GM21526 (cell line): Measurements from ENCODE around the gene LIPC.

Experiments
- ATAC-seq: cut with Tn5 transposase; IDR thresholded peaks from one replicate; pipeline ENCODE4 v1.9.1; 2021; ENCODE audit warnings: moderate library complexity; ENCODE audit not compliant: unreplicated experiment, low FRiP score

LIPC gene

DNA sequence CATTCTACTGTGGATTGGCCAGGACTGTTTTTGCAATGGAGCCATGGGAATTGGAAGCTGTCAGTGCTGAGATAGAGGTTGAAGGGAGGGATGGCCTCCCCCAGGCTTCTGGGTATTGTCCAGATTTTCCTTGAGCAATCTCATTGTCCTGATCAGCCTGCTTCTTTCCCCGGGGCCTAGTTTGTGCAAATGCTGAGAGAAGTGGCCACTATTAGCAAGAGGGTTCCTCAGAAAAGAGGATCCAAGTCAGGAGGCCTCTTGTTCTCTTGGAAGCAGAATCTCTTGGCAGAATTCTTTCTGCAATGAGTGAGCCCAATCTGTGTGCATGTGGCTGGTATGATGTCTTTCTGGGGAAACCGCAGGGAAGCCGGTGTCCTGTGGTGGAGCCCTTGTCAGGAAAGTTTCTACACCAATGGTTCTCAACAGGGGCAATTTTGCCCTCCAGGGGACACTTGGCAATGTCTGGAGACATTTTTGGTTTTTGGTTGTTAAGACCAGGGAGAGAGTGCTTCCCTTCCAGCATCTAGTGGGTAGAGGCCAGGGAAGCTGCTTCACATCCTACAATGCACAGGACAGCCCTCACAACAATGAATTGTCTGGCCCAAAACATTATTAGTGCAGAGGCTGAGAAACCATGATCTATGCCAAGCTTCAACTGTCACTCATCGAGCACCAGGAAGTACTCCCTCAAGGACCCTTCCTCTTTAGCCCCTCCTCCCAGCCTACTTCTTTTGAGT lies 2.0 kb downstream of the LIPC start:
- ATAC-seq: no peak

DNA sequence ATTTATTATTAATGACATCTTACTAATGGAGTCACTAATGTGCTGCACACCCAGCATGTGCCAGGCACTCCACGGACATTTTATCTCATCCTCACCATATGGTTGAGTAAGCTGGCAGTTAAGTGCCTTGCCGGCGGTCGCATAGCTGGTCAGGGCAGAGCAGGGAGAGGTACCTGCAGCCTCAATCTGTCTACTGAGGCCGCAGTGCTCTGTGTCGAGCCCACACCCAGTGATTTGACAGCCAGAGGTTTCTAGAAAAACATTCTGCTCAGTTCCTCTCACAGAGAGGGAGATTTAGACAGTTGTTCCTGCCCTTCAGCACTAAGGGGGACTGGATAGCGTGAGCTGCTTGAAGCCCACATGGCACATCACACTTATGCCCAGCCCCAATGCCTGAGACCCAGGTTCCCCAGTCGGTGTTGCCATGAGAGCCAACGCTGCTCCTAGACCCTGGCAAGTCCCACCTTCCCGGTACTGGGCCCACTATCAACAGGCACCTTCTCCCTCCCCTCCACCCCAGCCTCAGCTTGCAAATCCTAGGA lies 2.6 kb downstream of the LIPC start:
- no peak for ATAC-seq

DNA sequence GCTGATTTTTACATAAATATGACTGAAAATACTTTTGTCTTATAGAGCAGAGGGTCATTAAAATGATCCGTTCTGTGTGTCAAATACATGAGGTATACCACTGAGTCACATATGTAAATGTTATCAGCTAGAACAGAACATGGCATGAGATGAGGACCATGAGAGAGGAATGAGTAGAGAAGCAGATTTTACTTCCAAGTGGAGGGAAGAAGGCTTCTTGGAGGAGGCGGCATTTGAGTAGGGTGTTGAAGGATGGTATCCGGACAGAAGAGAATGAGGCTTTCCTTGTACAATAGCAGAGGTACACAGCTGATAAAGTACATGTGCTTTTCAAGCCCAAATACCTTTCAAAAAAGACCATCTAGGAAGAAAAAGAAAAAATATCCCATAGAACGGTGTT lies 4.8 kb downstream of the LIPC start:
- ATAC-seq: no peak

DNA sequence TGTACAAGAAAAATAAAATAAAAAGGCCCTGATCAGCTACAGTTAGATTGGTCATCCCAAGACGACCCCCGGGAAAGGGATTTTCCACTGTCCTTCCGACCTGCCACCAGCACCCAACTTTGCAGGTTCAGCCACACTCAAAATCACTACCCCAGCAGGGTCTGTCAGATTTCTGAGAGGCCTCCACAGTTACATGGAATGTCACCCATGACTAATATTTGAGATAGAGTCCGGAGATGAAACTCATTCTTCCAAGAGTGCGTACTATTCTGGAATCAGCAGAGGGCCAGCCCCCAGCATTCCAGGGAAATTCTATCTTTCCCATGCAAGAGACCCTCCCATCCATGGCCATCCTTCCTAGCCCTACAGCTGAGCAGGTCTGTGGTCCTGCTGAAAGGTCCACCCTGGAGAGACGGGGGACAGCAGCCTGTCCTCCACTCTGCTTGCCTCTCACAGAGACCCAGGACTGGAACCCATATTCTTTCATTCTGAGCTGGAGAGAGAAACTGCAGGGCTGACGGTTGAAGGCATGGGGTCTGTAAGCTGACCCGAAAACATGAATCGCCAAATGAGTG lies 5.8 kb downstream of the LIPC start:
- no peak for ATAC-seq

DNA sequence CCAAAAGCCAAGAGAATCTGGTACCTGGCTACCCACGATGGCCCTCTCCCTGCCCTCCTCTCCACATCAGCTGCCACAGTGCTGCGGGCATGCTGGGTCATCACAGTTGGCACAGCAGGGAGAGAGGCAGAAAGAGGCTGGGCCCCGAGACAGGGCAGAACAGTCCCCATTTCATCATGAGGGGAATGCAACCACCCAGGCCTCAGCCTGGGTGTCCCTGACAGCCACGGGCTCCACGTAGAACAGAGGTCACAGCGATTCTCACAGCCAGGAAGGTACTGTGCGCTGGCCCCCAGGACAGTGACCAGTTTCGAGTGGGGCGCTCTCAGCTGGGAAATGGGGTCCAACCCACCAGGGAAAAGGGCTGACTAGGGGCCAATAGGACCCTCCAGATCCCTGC lies 6.3 kb downstream of the LIPC start:
- no peak for ATAC-seq

DNA sequence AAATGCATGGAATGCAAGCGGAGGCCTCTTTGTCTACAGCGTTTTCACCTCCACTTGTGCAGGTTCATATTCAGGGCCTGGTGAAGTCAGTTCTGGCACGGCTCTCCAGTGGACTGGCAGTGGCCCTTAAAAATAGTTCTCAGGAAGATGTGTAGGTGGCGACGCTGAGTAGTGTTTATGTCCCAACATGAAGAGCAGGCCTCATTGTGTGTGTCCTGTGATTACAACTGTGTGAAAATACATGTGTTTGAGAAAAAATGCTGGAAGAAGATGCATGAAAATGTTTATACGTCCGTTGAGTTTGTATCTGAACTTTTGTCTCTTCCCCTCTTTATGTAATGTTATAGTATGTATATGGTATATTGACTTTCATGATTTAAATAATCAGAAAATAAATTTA lies 7.2 kb downstream of the LIPC start:
- no peak for ATAC-seq

DNA sequence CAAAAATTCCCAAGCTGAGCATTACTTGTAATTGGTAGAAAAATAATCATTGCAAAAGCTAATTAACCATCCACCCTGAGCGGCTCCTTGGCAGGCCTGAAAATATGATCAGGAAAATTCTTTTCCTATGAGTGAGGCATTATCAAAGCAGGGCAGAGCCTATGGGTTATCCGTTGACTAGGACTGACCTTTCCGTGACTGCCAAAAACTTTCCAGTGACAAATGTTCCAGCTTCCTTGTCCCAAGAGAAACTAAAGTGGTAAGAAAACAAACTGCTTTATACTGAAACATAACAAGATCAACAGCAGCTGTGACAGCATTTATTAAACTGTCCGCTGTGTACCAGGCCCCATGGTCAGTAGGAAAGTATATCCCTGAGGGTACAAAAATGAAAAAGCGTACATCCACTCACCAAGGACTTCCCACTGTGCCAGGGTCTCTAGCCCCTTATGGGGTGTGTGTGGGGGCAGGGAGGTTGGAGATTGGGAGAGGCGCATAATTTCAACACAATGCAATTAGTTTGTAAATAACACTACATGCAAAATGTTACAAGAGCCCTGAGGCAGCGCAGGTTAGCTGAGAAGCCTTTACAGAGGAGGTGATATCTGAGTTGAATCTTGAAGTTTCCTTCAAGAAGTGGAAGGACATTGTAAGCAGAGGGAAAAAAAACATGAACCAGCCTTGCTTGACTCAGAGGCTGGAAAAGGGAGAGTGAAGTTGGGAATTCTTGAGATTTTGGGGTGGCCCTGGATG lies 8.5 kb downstream of the LIPC start:
- no peak for ATAC-seq

DNA sequence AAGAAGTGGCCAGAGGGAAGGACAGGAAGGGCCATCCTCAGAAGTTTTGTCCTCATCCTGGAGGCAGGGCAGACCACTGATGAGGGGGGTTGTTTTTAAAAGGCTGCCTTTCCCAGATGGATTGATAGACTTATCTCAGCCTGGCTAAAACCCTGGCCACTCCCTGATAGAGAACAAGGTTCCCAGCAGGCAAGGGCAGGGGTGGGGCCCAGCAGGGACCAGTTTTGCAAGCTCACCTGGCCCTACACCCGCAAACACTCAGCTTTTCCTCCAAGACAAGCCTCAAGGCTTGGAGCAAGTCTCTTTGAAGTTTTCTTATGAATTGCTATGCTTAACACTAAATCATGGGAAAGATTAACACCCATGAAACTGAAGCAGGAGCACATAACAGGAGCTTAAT lies 9.1 kb downstream of the LIPC start:
- ATAC-seq: no peak

DNA sequence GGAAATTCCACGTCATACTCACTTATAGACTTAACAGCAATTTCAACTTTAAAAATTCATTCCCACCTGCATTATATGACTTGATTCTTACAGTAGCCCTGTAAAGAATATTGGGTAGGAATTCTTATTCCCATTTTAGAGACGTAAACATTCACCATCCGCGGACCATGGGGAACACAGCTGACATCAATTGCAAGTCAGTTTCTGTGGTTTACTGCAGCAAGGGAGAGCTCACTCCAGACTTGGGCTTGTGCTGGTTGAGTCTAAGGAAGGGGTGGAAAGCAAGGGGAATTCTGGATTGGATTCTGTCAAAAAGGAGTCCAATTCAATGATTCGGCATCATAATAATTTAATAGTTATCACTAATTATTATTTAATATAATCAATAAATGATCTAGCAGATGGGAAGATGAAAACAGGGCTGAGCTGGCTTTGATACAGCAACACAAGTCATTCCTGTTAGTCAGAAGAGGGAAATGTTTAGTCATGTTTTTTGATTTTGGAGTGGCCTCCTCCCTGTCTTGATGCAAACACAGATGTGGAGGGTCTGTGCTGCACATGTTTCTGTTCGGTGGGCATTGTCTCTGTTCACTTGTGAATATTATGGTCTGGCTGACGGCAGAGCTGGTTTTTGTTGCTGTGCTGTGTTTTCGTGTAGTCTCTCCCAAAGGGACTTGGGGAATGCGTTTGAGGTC lies 9.7 kb downstream of the LIPC start:
- ATAC-seq: no peak

DNA sequence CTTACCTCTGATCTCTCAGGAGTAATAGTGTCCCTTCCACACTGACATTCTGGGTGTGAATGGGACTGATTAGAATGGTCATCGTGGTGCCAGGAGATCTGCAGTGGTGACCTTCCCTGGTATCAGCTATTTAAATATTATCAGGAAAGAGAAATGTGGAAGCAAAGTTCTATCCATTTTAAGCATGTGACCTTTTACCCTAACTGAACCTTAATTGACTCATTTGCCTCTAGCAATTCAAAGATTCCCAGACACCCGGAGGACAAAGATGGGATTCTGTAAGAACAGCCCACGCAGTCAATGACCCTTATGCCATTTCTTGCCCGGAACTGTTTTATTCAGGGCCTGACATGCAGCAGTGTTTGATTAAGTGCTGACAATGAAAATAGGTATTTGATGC lies 10.3 kb downstream of the LIPC start:
- no peak for ATAC-seq

DNA sequence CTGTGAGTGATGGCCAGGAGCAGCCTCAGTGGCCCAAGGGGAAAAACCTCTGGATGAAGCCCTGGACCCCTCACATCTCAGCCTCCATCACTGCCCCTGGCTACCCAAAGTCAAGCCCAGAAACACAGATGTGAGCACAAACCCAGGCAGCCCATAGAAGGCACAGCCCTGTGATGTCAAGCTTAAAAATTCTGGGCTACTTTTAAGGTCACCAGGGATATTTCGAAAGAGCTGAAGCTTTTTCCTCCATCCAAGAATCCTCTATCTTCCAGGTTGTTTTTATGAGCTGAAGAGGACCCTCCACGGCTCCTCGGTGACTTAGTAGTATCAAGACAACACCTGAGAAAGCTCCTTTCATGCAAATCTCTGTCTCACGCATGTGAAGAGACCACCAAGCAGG lies 11.5 kb downstream of the LIPC start:
- ATAC-seq: no peak

DNA sequence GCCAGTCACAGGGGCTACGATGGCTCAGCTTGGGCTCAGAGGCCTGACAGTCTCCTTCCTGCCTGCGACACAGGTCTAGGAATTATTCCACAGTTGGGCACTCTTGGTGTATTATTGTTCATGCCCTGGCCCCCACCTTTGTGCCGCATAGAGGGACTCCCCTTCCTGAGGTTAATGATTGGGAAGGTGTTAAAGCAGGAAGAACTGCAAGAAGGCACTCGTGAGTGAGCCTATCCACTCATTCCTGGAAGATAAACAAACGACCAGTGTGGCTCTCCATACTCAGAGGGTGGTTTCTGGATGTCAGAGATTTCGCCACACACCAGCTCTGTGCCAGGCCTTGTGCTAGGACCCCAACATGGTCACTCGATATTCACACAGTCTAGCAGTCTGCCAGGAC lies 12.3 kb downstream of the LIPC start:
- ATAC-seq: no peak

DNA sequence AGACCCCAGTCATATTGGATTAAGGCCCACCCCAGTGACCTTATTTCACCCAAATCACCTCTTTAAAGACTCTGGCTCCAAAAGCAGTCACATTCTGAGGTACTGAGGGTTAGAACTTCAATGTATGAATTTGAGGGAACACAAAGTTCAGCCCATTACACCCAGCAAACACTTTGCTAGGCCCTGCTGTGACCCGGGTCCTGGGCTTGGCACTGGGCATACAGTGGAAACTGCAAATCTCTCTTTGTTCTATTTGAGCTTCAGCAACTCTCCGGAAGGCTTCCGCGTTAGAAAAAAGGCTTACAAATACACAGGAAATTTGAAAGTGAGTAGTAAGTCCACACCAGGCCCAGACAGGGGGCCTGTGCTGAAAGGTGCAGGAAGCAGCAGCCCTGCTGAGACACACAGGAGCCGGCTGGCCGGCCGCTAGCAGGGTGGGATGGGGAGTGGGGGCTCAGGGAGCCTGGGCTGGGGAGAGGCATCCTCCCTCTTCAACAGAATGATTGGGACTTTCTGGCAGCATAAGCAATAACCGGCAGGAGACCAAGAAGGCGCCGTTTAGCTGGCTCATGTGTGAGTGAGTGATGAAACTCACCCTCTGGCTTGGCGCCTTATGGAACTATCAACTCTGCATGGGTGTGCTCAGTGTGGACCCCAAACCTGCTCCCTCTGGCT lies 13.0 kb downstream of the LIPC start:
- ATAC-seq: no peak

DNA sequence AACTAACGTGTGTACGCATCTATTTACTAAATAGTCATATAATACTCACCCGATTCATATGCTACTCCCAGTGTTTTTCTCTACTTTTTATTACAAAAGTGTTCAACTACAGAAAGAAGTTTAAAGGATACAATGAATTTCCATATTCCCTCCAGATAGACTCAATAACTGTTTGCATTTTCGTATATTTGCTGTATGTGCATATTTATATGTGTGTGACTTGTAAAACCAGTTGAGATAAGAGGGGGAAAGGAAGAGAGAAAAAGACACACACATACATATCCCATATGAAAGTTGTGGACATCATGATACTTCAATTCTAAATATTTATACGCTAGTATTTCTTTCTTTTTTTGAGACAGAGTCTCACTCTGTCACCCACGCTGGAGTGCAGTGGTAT lies 14.1 kb downstream of the LIPC start:
- ATAC-seq: no peak

DNA sequence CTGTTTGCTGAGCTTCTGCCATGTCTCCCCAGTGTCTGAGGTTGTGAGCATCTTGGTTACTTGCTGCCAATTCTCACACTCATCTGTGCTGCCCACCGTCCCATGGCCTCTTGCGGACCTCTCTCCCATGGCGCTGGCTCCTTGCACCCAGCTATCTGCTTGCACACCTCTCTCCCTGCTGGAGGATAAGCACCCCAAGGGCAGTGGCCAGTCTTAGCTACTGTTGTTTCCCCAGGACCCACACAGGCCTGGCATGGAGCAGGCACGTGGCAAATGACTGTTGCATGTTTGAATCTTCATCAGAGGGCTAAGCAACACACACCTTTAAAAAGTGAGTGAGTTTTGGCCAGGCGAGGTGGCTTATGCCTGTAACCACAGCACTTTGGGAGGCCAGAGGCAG lies 14.7 kb downstream of the LIPC start:
- no peak for ATAC-seq

DNA sequence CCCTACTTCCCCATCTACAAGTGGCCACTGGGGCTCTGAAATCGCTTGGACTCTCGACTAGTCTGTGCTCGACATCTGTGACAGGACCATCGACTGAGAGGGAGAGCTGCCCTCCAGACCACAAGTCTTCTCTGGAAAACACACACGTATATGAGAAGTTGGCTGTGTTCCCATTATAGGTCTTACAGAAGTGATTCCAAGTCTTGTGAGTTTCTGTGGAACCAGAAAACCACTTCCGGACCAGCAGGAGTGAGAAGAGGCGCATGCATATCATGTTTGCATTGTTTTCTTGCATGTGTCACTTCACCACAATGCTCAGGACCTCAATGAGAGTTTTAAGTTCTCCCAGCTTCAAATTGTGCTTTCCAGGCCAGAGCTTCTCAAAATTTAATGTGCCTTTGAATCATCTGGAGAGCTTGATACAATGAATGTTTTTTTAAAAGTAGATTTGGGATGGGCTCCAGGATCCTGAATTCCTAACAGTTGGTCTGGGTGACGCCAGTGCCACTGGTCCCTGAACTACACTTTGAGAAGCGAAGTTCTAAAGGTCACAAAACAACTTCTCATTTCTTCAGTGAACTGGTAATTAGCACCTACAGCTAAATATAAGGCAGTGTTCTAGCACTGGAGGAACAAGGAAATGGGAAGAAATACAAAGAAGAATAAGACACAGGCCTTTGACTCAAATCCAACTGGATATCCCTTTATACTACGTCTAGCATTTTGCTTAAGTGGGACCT lies 15.7 kb downstream of the LIPC start:
- no peak for ATAC-seq

DNA sequence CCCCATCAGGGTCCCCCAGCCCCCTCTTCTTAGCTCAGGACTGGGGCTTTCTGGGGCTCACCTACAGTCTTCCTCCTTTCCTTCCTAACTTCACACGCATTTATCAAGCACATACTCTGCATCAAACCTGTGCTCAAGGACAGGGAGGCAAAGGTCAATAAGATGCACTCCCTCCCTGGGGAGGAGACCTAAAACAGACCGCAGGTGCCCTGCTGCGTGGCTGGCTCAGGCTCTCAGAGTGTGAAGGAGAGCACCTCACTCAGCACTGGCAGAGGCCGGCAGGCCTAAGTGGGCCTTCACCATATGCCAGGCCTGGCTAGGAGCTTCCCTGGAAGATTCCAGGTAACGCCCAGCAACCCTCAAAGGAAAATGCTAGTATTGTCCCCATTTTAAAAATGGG lies 16.5 kb downstream of the LIPC start:
- no peak for ATAC-seq

DNA sequence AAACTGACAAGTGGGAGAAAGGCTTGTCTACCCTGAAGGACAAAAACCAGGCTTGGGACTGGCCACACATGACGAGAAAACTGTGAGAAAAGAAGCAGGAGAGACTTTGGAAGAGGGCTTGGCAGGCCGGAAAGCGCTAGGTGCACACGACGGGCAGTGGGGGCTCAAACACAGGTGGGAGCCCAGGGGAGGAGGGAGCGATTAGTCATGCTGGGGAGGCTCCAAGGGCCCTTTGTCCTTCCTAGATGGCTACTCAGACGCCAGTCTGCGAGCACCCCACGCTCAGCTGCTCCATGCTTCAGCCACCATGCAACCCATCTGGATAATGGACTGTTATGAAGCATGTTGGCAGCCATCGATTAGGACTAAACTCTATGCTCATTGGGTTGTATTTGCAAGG lies 17.1 kb downstream of the LIPC start:
- no peak for ATAC-seq

DNA sequence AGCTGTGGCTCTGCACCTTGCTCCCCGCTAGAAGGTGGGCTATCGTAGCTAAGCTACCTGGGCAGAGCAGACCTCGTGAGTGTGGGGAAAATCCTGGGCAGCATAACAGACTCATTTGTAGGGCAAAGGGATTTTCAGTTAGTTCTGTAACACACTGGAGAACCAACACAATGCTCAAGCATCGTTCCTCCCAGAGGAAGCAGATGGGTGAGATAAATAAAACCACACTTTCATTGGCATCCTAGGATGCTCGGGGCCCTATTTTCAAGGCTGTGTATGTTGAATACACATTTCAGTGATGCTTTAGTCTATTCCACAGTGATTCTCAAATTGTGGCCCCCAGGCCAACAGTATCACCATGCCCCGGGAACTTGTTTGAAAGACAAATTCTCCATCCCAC lies 20.0 kb downstream of the LIPC start:
- no peak for ATAC-seq

DNA sequence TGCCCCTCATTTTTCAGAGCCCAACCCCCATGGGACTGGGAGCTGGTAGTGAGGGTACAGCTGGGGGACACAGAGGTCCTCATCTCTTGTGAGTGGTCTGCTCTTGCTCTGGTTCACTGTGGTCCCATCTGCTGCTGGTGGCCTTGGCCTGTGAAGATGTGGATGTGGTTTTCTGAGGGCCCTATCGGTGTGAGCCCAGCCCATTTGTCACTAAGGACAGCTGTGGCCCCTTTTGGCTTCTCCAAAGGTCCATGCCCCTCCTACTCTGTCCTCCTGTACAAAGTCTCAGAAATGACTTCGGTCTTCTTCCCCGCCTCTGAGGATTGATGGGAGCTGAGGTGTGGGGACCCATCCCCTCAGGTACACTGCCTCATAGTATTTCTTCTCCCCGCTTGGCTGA lies 21.0 kb downstream of the LIPC start:
- no peak for ATAC-seq
